GM20431 (cell line): ENCODE measurements around the gene FTSJ3.
"Not testable (repeated sequence)": the region's sequence is repeated elsewhere in the genome, so short reads cannot be mapped to it uniquely, and the experiment has no call there.

ENCODE experiments used
- in situ Hi-C: fragments of 300-500 bp; cut with MseI, MboI; formaldehyde crosslinking; loops from one replicate; pipeline ENCODE4 v1.15.0; 2020; ENCODE audit warnings: low sequenced_read_pairs; ENCODE audit not compliant: unreplicated experiment

Gene FTSJ3, protein sequence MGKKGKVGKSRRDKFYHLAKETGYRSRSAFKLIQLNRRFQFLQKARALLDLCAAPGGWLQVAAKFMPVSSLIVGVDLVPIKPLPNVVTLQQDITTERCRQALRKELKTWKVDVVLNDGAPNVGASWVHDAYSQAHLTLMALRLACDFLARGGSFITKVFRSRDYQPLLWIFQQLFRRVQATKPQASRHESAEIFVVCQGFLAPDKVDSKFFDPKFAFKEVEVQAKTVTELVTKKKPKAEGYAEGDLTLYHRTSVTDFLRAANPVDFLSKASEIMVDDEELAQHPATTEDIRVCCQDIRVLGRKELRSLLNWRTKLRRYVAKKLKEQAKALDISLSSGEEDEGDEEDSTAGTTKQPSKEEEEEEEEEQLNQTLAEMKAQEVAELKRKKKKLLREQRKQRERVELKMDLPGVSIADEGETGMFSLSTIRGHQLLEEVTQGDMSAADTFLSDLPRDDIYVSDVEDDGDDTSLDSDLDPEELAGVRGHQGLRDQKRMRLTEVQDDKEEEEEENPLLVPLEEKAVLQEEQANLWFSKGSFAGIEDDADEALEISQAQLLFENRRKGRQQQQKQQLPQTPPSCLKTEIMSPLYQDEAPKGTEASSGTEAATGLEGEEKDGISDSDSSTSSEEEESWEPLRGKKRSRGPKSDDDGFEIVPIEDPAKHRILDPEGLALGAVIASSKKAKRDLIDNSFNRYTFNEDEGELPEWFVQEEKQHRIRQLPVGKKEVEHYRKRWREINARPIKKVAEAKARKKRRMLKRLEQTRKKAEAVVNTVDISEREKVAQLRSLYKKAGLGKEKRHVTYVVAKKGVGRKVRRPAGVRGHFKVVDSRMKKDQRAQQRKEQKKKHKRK

DNA sequence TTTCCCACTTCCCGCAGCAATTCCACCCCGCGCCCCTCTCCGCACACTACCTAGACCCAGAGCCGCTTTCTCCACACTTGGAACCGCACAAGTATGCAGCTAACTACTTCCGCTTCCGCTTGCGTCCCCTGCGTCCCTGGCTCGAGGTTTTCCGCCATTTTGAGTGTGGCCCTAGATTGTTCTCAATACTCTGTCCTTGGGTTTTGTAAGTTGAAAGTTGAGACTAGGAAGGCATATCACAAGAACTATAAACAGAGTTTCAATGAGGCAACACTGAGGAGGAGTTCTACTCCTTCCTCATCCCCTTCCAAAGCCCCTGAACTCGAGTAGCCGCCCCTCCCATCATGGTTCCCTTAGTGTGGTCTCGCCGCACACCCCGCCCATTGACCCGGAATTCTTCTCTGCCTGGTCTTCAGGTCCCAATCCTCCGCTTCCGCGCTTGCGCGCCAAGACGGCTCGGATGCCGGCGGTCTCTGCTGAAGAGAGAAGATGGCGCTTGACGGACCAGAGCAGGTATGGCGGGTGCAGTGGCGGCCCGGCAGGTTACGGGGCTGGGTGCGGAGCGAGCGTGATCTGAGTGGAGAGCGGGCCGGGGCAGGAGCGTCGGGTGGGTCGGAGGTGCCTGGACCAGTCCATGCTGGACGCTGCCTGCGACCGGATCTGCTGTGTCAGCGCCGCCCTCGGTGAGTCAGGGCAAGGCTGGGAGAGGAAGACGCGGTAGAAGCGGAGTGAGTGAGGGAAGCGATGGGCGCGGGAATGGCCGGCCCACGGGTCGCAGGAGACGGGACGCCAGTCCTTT lies at the start of gene FTSJ3, which contains the start of gene PSMC5:
Gene FTSJ3 (minus strand): TSS at position 662 of the 799 bp plus-strand sequence. CDS start 761 bp downstream, outside the sequence.
Gene PSMC5 (plus strand): TSS at position 430 of the 799 bp plus-strand sequence. CDS start 60 bp downstream, at position 490.
- in situ Hi-C loops: loop anchor here (25.0 kb wide), 1 partner anchor 390 kb away; the partner anchor contains the start of gene CYB561

DNA sequence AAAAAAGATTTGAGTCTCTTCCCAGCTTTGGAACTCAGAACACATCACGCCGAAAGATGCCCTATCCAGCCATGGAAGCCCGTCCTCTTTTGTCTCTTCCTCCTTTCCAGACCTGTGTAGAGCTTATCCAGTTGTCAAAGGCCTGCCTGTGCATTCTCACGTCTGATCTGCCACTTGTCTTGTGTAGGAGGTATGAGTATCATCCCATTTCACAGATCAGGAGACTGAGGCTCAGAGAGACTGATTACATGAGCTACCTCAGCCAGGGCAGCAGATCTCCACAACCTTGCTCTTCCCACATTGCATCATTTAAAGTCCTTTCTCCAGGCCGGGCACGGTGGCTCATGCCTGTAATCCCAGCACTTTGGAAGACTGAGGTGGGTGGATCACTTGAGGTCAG lies 47.2 kb upstream of the FTSJ3 start:
- in situ Hi-C loops: not testable (repeated sequence)

DNA sequence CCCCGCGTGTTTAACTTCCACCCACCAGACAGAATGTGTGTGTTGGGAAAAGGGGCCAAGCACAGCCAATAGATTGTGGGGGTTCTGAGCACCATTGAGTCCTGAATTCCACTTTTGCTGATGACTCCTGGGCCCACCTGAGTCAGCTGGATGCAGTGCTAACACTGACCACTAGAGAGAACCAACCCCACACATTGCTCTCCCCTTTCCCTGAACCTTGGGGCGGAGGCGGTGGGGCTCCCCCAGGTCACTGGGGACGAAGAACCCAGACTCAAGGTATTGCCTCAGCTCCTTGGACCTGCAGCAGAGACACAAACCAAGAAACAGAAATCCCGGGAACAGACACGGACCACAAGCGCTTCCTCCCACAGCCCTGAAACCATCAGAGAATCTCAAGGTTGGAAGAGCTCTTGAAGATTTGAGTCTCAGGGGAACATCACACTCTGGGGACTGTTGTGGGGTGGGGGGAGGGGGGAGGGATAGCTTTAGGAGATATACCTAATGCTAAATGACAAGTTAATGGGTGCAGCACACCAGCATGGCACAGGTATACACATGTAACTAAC lies 46.7 kb upstream of the FTSJ3 start:
- in situ Hi-C loops: not testable (repeated sequence)

DNA sequence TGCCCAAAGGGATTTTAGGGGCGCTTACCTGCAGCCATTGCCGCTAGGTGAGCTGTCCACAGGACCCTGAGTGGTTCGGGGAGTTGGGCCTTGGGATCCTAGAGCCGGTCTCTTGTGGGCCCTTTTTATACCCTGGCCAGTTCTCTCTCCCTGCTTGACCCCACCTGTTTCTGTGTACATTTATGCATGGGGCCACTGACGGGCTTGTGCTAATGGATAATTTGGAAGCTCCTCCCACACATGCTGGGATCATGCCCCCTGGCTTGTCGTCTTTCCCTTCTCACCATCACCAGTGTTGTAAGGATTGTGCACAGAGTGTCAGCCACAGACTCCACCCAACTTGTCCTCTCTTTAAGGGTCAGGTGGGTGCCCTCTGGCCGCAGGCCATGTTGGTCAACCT lies 46.1 kb upstream of the FTSJ3 start, which contains the start of gene CSH2:
Gene CSH2 (minus strand): TSS at position 101 of the 400 bp plus-strand sequence. CDS start 63 bp downstream, at position 38.
- in situ Hi-C loops: not testable (repeated sequence)

- in situ Hi-C loops: not testable (repeated sequence)
Observed at GRCh38 chr17:63871646-63872365, 44.3 kb upstream of the FTSJ3 start.

DNA sequence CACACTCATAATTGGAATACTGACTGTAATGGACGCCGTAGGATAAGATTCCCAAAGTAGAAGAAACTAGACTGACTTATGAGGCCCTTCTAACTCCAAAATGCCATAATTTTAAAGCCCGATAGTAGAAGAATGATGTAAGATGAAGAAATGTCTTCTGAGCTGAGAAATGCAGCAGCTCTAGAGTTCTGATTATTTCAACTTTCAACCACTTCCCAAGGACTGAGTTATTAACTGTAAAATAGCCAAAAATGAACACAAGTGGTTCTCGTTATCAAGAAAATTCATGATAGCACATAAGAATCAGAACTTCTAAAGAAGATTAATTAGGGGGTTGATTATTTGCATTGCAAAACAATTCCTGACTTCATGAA lies 42.8 kb upstream of the FTSJ3 start:
- in situ Hi-C loops: not testable (repeated sequence)

DNA sequence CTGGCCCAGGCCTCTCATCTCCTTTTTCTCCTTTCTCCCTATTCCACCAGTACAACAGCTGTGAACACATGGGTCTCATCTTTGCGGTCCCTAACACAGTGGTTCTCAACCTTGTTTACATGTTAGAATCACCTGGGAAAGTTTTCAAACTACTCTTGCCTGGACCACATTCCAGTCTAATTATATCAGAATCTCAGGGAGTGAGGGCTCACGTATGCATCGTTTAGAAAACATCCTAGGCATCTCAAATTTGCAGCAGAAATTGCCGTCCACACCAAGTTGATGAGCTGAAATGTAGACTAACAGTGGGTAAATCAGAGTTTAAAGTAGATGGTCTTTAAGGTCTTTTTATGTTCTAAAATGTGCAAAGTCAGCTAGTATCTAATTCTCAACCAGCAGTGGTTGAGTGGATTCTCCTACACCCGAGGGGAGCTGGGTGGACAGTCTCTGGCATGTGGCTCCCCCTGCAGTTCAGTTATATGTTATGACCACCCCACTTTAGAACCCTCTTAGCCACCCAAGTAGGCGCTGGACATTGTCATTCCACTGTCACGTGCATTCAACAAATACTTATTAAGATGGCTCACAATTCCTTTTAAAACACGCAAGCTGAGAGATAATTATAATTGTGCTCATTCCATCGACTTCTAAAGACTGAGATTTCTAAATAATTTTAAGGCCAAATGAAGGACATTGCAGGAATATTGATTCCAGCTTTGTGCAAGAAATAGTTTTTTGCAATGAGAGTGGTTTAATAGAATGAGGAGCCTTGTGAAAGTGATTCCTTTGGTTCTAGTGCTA lies 42.2 kb upstream of the FTSJ3 start:
- in situ Hi-C loops: not testable (repeated sequence)

- in situ Hi-C loops: not testable (repeated sequence)
Observed at GRCh38 chr17:63866625-63867024, 39.2 kb upstream of the FTSJ3 start.

- in situ Hi-C loops: no loop called here
Observed at GRCh38 chr17:63859257-63859656, 31.8 kb upstream of the FTSJ3 start.

- in situ Hi-C loops: not testable (repeated sequence)
Observed at GRCh38 chr17:63856425-63856824, 29.0 kb upstream of the FTSJ3 start.

GRCh38 chr17:63855185-63855584 lies 27.7 kb upstream of the FTSJ3 start:
- in situ Hi-C loops: no loop called here

GRCh38 chr17:63854709-63855108 lies 27.2 kb upstream of the FTSJ3 start:
- in situ Hi-C loops: no loop called here

DNA sequence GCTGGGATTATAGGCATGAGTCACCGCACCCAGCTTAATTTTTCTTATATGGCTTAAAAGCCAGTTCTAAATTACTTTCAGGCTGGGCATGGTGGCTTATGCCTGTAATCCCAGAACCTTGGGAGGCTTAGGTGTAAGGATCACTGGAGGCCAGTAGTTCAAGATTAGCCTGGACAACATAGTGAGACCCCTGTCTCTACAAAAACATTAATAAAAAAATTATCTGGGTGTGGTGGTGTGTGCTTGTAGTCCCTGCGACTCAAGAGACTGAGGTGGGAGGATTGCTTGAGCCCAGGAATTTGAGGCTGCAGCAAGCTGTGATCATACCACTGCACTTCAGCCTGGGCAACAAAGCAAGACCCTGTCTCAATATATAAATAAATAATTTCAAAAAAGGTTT lies 25.8 kb upstream of the FTSJ3 start:
- in situ Hi-C loops: no loop called here

DNA sequence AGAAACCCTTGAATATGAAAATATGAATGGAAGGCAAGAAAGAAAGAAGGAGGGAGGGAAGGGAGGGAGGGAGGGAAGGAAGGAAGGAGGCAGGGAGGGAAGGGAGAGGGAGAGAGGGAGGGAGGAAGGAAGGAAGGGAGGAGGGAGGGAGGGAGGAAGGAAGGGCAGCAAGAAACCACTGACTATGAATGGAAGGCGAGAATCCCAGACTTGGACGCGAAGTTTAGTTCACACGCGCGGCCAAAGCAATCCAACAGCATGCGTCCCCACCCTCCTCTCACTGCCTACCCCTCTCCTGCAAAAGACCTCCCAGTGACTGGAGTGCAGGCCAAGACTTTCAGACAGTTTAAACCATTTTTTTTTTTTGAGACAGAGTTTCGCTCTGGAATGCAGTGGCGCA lies 22.9 kb upstream of the FTSJ3 start:
- in situ Hi-C loops: no loop called here

DNA sequence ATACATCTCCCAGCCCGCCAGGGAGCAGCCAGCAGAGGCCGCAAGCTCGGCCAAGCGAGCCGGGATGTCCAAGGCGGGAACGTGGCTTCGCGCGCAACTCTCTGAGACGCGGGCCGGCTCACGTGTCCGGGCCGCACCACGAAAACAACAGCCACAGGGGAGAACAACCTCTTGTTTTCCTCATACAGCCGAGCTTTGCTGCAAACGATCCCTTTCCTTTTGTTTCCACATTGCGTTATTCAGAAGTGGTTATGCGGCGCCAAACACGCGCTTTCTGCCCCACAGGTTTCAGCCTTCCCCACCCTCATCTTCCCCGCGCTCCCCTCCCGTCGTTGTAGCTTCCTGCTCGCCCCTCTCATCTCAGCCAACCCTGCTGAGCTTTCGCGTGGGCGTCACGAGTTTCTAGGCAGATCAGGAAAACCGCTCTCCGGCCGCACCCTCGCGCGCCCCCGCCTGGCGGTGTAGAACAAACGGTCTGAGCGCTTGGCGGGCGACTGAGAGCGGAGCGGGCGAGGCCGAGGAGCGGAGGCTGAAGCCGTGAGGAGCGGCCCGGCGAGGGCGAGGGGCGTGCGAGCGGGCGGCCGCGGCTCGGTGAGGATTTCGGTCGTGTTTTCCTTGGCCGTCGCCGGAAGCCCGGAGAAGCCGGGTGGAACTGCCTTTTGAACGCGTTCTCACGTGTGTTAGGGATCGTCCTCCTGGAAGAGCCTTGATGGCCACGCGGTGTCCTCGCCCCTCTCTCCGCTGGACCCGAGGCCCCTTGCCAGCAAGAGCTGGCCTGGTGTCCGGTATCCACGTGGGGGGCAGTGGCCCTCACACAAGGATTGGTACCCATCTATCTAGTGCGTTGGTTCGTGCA lies 21.6 kb upstream of the FTSJ3 start:
- in situ Hi-C loops: loop anchor here (25.0 kb wide), 1 partner anchor 412 kb away; the partner anchor contains the start of gene CYB561

- in situ Hi-C loops: loop anchor here (25.0 kb wide), 1 partner anchor 410 kb away; the partner anchor contains the start of gene CYB561
Observed at GRCh38 chr17:63847525-63848249, 20.2 kb upstream of the FTSJ3 start.
